GM12872 (cell line): ENCODE data around the gene MVD.

Experiments
- CTCF ChIP-seq: IDR thresholded peaks from 3 replicates; pipeline ENCODE4 v1.5.1; 2011; ENCODE audit warnings: low read depth, mild to moderate bottlenecking, low read length, moderate library complexity; ENCODE audit not compliant: insufficient read depth

The MVD gene

GRCh38 chr16:88677721-88678120, 14.8 kb upstream of the MVD start:
- no peak for TF ChIP-seq CTCF

- TF ChIP-seq CTCF = no peak
Measured at GRCh38 chr16:88676502-88677242, 13.8 kb upstream of the MVD start.

GRCh38 chr16:88673716-88674379, 11.0 kb upstream of the MVD start:
- TF ChIP-seq CTCF = no peak

GRCh38 chr16:88672776-88673175, 9.9 kb upstream of the MVD start:
- no peak for TF ChIP-seq CTCF

- no peak for TF ChIP-seq CTCF
Measured at GRCh38 chr16:88671806-88672205, 8.9 kb upstream of the MVD start.

- TF ChIP-seq CTCF = no peak
Measured at GRCh38 chr16:88669980-88670379, 7.1 kb upstream of the MVD start.

- no peak for TF ChIP-seq CTCF
Measured at GRCh38 chr16:88667461-88667860, 4.6 kb upstream of the MVD start.
